ENCODE results near the gene DPH1.

DNA sequence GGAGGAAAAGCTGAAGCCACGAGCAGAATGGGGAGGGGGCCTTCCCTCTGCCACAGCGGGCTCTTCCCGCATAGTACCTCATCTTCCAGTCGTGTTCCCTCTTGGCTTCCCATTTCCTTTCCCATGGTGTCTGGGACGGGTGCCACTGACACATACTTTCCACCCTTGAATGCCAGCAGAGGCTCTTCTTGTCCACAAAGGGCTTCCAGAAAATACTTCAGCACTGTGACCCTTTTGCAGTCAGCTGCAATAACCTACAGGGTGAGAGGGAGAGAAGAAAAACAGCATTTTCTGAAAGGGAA, 55.6 kb downstream of the DPH1 start:
- TF ChIP-seq, protein P1, sequence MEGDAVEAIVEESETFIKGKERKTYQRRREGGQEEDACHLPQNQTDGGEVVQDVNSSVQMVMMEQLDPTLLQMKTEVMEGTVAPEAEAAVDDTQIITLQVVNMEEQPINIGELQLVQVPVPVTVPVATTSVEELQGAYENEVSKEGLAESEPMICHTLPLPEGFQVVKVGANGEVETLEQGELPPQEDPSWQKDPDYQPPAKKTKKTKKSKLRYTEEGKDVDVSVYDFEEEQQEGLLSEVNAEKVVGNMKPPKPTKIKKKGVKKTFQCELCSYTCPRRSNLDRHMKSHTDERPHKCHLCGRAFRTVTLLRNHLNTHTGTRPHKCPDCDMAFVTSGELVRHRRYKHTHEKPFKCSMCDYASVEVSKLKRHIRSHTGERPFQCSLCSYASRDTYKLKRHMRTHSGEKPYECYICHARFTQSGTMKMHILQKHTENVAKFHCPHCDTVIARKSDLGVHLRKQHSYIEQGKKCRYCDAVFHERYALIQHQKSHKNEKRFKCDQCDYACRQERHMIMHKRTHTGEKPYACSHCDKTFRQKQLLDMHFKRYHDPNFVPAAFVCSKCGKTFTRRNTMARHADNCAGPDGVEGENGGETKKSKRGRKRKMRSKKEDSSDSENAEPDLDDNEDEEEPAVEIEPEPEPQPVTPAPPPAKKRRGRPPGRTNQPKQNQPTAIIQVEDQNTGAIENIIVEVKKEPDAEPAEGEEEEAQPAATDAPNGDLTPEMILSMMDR (conservative IDR thresholded peaks at IDR 0.05; ENCODE audit: low read depth, low read length), result no peak
- no peak for TF ChIP-seq POLR2A (IDR thresholded peaks at IDR 0.05; ENCODE audit: low read depth, low read length)
